GM23248 (cell line): ENCODE data around the gene LLGL1.

Experiments used
- EZH2 ChIP-seq: fragments of 200-600 bp; sonication (generic); IDR thresholded peaks from 2 replicates; pipeline ENCODE4 v1.6.1; 2018; ENCODE audit warnings: antibody characterized with exemption, mild to moderate bottlenecking; ENCODE audit not compliant: insufficient read depth, poor library complexity, severe bottlenecking
- EZH2phosphoT487 ChIP-seq: fragments of 200-600 bp; sonication (generic); IDR thresholded peaks from 2 replicates; pipeline ENCODE4 v1.6.1; 2018; ENCODE audit warnings: antibody characterized with exemption, moderate library complexity, mild to moderate bottlenecking, low read depth; ENCODE audit not compliant: insufficient read depth

GRCh38 chr17:18281788-18282187 lies 56.4 kb downstream of the LLGL1 start:
- TF ChIP-seq EZH2, result no peak
- TF ChIP-seq EZH2phosphoT487, result no peak
